ENCODE results near the gene UCP1.

UCP1 gene, protein sequence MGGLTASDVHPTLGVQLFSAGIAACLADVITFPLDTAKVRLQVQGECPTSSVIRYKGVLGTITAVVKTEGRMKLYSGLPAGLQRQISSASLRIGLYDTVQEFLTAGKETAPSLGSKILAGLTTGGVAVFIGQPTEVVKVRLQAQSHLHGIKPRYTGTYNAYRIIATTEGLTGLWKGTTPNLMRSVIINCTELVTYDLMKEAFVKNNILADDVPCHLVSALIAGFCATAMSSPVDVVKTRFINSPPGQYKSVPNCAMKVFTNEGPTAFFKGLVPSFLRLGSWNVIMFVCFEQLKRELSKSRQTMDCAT

DNA sequence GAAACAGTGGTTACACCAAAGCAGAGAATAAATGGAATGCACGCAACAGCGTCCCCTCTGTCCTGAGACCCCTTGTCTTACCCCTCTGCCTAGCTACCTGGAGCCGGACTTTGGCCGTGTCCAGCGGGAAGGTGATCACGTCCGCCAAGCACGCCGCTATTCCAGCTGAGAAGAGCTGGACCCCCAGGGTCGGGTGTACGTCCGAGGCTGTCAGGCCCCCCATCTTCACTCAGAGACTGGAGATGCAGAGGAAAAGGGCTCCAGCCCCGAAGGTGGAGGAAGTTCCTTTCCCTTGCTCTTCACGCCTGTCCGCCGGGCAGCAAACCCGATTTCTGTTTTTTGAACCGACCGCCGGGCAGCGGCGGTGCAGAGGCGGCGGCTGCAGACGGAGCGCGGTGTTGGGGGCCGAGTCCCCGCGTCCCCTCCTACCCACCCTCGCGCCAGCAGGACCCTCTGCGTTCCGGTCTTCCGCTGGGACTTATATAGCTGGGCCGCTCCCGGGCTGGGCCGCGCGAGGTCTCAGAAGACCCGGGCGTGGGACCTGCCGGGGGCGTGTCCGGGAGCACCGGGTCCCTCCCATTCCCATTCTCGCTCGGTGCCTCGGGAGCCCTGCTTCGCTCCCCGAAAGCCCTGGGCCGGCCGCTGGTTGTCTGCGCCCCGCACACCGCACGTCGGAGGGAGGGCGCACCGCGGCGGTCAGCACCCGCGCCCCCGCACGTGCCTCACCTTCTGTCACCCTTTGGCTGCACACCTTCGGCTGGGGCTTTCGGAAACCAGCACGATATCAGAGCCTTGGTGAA lies at the start of gene UCP1:
UCP1 (minus strand) TSS at position 455 of the 800 bp plus-strand sequence; CDS start at position 223, 232 bp downstream.
- no peak for DNase-seq (ENCODE audit: low read depth)

DNA sequence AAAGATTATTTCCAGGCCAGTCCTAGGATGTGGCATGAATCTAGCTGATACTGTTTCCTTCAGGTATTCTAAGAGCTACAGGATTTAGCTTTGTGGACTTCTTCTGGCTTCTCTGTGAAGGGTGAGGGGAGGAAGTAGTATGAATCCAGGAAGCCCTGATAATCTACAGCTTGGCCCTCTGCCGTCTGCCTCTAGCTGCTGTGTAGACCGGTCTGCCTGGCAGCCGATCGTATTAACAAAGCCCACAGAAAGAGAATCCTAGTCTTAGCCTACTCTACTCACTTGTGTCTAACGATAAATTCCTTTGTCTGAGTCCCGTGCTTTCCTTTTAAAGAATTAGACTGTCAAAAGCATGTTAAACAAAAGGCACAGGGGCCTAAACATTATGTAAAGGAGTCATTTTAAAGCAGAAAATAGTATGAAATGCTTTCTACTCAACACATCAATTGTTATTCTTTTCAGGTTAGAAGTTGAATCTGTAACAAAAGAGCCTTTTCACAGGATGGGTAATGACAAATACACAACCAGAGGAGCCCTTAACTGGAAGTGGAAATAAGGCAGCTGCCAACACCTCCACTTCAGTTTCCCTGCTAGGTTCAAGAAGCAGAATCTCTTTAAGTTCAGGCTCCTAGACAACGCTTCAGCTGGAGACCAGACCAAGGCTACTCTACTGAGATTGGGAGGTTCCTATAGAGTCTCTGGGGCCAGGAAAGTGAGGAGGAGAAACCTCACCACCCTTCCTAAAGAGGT lies 48.9 kb upstream of the UCP1 start:
- no peak for DNase-seq (ENCODE audit: low read depth)

DNA sequence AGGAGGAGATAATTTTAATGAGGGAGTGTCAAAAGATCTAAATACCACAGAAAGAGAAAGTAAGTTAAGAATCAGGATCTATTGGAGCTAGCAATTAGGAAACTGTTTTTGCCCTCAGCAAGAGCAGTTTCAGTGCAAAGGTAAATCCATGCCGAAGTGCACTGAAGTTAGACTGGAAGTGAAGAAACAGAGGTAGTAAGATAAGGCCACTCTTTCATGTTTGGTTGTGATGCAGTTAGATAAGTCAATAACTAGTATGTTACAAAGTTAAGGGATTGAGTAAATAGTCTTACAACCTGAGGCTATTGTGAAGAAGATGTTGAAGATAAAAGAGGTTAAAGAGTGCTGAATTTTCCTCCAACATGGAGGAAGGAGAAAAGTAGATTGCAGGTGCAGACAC lies 46.7 kb upstream of the UCP1 start:
- DNase-seq (ENCODE audit: low read depth): no peak

DNA sequence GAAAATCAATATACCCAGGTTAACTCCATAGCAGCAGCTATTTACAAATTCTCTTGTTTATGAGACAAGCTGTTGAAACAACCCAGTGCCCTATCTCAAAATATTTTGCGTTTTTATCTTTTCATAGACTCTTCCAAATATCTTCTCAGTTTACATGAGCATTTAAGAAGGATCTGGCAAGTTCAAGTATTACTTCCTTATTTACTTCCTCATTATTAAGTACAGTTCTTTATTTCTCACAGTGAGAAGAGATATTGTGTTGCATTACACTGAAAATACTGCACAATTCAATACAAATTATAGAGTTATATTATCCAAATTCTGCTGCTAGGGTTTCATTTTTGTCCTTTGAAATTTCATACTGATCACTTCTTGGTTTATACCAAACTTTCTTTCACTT lies 43.6 kb upstream of the UCP1 start:
- no peak for DNase-seq (ENCODE audit: low read depth)

DNA sequence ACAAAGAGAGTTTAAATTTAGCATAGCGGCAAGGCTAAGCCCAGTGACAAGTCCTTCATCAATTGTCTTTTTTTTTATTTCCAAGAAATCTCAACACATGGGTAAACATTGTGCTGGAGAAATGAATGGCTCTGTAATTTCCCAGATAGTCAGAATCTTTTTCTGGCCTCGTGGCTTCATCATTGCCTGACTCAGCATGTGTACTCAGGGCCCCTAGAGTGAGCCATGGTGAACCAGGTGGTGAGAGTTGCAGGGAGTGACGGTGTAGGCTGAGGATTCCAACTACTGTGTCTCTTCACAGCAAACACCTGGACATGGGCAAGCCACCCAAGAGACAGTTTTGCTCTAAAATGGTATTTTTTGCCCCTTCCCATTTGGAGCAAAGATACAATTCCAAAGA lies 43.1 kb upstream of the UCP1 start:
- DNase-seq (ENCODE audit: low read depth): no peak

DNA sequence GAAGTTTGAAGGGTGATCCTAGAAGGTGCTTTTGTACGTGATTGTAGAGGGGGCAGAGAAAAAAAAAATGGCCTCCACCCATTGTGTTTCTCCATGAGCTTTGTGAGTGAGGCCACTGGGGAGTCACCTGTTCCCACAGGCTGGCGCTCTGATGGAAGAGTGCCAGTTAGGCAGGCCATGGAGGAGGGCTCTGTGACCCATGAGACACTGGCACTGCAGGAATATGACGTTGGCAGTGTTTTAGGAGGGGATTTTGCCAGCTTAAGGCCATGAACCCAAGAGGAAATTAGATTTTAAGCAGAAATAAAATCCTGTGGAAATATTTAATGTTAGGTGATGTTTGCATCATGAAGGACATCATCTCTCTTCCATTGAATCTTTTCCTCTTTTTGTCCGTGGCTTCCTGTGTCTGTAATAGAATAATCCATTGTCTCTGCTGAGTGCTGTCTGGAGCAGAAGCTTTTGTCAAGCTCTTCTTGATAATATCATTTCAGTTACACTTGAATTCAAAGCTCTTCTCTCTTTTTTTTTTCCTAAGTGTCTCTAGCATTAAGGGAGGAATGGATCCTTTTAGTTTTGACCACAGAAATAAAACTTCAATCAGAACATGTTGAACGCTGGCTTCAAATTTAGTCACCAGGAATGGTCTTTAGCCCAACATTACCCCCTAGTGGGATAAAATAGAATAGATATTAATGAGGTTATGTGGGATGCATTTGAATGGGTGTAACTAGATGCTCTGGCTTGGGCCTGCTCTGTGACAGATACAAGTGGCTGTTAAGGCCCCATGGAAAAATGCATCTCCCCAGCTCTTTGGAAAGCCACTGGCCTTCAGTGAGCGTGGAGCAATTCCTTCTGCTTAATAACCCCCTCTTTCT lies 41.0 kb upstream of the UCP1 start:
- DNase-seq (ENCODE audit: low read depth): no peak

DNA sequence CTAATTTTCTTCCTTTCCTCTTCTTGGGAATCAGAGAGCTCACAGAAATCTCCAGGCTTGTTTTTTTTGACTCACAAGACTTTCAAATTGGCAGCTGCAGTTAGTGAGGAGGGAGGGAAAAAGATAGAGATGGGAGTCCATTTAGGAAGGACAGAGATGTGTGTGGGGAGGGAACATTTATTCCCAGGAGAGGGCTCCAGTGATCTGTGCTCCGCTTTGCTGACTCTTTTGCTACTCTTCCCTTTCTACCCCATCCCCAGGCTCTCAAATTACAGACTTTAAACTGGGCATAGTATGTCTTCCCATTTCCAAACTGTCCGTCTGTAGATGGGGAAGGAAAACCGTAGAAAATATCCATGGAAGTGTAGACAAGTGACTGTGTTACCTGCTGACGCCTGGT lies 39.1 kb upstream of the UCP1 start:
- DNase-seq (ENCODE audit: low read depth): no peak

DNA sequence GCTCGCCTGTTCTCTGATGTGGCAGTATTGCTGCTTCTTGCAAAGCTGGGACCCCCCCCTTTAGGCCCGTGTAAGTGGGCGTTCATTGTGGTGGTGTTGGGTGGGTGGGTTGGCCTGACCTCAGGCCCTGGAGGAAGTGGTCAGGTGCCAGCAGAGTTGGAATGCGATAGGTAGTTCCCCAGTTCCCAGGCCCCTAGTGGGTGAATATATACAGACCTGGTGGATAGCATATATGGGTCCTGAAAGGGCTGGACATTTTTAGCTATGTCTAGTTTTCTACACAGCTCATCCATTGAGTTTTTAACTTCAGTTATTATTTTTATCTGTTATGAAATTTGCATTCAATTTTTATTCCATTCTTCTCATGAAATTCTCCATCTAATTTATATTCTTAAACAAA lies 35.8 kb upstream of the UCP1 start:
- DNase-seq (ENCODE audit: low read depth): no peak

DNA sequence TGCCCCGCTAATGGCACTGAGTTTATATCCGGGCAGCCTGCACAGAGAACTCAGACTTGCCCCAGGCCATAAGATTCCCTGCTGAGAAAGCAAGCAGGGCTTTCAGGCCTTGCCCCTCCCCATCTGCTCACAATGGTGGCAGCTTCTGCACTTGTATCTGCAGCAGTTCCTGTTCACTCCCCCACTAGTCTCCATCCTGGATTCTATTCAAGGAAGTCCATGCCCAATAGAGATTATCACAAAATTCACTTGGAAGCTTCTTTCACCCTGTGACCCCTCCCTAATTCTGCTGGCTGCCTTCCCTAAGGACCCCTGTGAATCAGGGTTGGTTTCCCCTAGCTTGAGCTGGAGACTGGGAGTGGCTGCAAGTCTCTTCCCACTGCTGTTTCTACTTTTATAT lies 34.5 kb upstream of the UCP1 start:
- DNase-seq (ENCODE audit: low read depth): no peak

DNA sequence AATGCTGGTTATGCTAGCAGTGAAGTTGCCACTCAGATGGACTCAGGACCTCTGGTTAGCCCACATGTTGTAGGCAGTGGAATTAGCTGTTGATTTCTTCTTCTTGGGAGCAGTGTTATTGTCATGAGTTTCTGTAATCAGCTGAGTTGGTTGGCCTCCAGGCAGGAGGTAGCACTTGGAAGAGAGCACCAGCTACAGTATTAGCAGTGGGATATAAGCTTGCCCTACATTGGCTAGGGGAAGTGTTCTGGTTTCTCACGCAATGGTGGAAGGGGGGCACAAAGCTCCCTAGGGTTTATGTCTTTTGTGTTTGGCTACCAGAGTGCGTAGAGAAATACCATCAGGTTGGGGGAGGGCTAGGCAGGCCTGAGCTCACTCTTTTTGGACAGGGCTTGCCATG lies 34.0 kb upstream of the UCP1 start:
- DNase-seq (ENCODE audit: low read depth): no peak

DNA sequence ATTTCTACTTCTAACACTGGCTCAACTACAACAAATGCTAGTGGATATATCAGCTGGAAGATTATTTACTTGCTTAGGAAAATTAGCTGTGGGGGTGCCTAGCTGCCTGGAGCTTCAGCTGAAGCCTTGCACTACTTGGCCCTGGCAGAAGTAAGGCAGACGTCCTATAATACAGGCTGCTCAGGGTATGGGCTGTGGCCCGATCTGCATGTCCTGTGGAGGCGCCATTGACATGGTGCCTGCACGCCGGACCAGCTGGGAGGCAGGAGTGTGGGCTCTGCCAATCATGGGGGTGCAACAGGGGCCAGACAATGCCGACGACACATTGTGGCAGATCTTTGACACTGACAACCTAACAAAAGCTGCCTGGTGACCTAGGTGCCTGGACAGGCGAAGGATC lies 31.6 kb upstream of the UCP1 start:
- DNase-seq (ENCODE audit: low read depth): no peak

DNA sequence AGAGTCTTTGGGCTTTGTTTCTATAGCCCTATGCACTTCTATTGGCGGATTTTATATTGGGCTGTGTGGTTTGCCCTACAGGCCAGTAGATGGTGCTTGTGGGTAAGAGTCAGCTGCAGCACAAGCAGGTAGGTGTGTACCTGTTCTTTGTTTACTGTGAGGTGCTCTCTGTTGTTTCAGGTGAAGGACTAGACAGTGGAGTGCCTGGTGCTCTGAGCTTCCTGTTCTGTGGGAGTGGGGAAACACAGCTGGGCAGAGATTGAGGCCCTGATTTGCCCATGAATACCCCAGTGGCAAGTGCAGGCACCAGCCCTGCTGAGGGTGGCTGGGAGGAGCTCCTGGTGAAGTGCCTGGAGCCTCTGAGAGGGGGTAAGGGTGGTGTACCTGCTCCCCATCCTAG lies 26.3 kb upstream of the UCP1 start:
- no peak for DNase-seq (ENCODE audit: low read depth)

DNA sequence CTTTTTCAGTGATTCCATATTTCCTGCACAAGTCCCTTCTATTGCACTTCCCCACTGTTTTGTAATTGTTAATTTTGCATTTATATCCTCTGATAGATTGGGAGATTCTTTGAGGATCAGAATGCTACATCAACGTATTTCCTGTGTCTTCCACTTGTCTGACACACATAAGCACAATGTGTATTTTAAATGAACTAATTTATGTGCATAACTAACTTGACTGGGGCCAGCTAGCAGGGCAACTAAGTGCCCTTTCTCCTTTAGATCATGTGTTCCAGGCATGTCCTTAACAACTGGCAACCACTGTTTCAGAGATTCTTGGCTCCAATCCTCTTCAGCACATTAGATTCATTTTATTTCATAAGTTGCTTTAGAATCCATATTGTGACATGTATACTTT lies 15.7 kb upstream of the UCP1 start:
- DNase-seq (ENCODE audit: low read depth): no peak

DNA sequence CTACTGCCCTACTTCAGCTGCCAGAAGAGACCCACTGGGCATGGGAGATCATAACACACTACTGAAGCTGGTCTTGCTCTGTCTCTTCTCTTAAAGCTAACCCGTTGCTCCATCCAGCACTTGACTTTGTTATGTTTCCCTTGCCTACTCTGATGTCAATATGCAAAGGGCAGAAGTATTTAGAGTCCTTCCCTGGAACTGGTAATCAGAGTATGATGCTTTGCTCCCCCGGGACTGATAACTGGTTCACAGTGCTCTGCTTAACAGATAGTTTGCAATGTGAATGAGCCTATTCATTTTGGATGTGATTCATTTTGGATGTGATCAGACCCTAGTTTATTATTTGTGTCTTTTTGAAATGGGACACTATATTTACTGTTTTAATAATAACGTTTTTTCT lies 12.3 kb upstream of the UCP1 start:
- no peak for DNase-seq (ENCODE audit: low read depth)

DNA sequence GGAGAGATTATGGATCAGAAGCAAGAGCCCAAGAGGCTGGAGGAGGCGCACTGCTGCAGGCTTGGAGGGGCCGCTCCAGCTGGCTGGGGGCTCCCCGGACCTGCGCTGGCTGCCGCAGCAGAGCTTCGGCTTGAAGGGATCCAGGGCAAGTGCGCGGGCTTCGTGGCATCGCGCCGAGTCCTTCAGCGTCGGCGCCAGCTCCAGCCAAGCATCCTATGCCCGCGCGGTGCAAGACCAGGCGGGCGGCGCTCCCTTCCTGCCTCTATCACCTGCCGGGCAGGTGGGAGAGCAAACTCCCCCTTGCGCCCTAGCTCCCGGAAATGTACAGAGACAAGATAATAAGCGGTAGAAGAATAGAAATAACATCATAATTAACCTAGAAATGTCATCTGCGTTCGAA lies 10.5 kb upstream of the UCP1 start:
- DNase-seq (ENCODE audit: low read depth): no peak

DNA sequence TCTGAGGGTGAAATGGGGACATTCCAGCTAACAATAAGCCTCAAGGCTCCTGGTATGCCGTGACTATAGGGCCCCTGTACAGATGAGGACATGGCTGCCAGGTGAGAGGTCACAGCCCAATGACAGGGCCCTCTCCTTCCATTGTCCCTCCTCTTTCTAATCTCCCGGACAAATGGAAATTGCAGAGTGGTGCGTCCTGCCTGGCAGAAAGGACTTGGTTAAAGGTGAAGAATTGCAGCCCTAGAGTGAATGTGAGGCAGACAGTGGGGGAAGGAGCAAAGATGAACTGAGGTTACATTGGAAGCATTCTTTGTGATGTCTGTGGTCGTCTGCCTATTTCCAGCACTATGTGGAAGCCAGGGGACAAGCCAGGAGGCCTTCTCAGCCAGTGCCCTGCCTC lies 6.7 kb upstream of the UCP1 start:
- DNase-seq (ENCODE audit: low read depth): no peak

DNA sequence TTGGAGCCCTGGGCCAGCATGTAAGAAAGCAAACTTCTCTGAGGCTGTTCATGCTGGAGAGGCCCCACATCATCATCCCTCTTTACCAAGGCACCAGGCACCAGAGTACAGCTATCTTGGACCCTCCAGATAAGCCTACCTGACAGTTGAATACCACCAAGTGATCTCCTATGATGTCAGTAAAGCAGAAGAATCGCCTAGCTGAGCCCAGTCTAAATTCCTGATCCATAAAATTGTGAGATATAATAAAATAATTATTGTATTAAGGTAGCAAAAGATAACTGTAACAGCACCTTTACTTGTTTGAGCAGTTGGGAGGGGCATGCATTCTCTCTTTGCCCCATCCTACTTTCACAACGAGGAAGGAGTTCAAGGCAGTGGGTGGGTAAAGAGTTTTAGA lies 2.9 kb upstream of the UCP1 start:
- no peak for DNase-seq (ENCODE audit: low read depth)

DNA sequence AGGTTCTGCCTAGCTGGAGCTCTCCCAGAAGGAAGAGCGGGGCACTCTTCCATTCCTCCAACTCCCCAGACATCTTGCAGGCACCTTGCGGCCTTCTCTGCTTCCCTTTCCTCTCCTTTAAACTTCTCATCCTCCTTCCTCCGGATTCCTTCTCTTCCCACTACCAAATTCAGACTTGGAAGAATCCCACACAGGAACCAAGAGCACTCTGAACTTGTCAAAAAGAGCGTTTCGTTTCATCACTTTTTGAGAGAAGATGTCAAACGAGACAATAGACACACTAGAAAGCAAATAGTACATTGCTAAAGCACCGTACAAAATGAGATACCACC lies 512 bp upstream of the UCP1 start:
- no peak for DNase-seq (ENCODE audit: low read depth)

DNA sequence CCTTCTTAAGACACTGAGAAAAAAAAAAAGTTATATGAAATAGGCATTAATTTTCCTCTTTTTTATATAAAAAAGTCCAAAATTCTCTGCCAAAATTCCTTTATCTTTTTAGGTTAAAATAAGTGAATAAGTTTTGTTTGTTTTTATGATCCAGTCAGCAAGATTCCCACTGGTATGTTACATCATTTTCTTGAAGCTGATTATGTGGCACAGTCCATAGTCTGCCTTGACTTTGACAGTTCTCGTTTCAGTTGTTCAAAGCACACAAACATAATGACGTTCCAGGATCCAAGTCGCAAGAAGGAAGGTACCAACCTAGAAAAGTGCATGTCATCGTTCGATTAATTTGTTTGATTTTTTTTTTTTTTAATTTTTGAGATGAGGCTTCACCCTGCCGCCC lies 9.1 kb downstream of the UCP1 start:
- no peak for DNase-seq (ENCODE audit: low read depth)

DNA sequence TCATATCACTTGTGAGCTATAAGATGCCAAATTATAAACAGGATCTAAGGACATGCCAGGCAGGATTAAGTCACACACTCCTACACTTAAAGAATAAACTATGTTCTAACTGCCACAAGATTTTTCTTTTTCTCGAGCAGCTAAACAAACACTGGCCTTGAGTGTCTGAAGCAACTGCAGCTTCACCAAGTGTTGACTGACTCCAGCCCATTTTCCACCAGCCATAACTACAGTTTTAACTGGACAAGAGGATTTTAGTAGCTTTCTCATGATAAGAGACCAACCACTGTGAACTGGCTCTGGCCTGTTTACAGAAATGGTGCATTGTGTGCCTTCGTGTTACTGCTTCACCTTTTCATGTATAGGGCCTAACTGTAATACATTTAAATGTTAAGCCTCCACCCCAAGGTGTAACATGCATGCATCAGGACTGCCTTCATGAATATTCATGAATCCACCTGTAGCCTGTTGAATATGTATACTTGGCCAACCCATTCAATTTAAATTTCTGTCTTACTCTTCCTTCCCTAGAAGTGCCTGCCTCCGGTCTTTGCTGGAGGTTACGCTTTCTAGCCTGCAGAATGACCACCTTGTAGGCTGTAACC lies 10.8 kb downstream of the UCP1 start:
- DNase-seq (ENCODE audit: low read depth): no peak

DNA sequence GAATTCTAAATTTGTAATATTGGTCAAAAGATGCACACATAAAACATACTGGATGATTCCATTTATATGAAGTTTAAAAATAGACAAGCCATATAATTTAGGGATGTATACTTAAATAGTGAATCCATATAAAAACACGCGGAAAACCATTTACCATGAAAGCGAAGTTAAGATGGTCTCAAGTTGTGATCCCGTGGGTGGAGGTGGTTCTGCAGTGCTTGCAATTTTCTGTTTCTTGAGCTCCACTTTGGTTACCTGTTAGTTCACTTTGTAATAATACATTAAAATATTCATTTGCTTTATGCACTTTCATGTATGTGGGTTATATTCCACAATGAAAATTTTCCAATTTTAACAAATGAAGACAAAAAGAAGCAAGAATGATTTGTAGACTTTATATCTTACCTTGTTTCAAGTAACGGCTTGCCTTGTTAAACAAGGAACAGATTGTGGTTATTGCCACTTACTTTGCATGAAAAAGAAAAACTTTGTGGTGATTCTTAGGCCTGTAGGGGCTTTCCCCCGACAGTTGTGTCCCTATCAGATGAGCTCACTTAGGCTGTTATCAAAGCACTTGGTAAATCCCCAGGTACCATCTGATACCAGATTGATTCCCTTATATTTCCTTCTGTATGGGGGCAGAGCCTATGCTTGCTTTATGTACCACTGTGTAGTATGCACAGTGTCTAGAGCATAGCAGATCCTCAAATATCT lies 12.2 kb downstream of the UCP1 start:
- DNase-seq (ENCODE audit: low read depth): no peak
